ENCODE results near the gene SMYD2.

The SMYD2 gene

DNA sequence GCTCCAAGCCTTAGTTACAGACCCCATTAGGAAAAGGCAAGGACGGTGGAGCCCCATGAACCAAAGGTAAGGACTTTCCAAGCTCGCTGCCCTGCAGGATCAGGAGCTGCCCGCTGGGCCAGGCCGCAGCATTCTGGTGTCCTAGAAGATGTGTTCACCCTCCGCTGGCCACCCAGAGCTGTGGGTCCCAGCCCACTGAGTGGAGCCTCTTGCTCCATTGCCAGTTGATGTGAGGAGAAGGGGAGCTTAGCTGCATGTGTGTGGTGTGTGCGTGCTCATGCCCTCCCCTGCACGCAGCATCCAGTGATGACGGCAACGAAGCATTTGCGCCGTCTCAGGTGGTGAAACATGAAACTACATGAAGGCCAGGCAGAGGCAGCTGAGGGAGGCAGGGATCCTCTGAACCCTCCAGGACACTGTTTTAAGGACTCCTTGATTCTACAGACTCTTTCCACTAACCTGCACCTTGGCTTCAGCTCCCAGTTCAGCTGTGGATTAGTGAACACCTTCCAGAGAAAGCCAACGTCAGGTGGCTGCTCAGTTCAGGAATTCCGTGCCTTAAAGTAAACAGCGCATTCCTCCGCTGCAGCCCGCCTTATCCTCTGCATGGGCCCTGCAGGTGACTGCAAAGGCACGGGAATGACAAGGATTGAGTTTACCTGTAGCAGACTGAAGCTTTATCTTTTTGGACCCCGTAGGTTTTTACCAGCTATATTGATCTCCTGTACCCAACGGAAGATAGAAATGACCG is 48.7 kb downstream of the SMYD2 start:
- no peak for DNase-seq (ENCODE audit: low read depth)

- no peak for DNase-seq (ENCODE audit: low read depth)
These were observed 49.3 kb downstream of the SMYD2 start for GRCh38 chr1:214330222-214330621.

DNA sequence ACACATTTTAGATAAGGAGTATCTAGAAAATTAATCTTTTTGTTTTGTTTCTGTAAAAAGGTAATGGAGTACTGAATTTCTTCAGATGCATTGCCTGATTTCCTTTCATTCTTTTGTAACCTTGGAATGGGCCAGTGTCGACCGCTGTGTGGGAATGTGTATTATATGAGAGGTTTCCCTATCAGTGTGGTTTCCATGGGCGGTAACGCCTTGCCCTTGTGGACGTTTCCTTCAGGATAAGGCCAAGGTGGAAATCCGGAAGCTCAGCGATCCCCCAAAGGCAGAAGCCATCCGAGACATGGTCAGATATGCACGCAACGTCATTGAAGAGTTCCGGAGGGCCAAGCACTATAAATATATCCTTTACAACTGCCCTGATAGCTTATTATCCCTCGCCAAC is 49.8 kb downstream of the SMYD2 start:
- DNase-seq (ENCODE audit: low read depth), result no peak

DNA sequence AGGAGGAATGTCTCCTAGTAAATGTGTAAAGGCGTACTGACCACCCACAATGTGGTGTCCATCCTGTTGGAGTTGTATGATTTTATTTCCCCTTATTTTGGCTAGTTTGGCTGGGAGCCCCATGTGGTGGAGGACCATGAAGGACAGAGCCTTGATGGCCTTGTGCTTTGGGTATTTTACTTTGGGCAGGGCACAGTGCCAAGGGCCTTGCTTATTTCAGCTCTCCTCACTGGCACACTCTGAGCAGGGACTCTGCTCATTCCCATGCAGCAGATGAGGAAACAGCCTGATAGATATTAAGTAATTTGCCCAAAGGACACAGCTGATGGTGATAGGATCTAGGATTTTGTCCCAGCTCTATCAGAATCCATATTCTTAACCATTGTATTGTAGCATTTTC is 50.2 kb downstream of the SMYD2 start:
- no peak for DNase-seq (ENCODE audit: low read depth)

GRCh38 chr1:214331827-214332423 is 51.0 kb downstream of the SMYD2 start:
- no peak for DNase-seq (ENCODE audit: low read depth)

DNA sequence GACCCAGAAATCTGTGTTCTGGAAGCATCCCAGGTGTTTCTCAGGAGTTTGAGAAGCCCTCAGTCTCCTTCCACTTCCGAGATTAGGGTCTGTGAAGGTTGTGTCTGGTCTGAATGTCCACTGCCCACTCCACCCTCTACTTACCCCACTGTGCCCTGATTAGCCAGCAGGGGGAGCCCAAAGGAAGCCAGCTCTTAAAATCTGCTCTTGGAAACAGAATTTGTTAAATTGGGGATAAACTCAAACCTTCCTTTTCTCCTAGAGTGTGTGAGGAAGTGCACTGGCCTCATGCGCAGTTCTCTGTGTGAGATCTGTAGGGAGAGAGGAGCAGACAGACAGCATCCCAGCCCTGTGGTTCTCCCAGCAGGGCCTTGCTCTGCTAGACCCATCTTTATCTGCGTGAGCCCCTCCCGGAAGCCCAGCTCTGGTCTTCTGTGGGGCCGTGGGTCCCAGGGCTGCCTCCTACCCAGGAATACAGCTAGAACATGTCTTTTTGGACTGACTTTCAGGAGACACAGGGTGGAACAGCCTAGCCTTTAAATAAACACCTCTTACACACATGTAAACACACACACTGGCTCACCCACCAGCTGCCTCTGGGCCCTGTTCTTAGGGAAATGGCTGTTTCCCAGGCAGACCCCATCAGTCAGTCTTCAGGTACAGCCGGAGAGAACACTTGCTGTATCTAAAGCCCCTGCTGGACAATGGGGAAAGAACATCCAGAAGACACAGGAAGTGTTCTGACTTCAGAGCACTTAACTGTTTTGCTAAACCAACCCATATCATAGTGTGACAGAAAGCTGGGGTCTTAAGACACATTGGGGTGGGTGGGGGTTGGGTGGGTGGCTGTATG is 52.2 kb downstream of the SMYD2 start:
- DNase-seq (ENCODE audit: low read depth), result peak; percentile 29

GRCh38 chr1:214335567-214335966 is 54.6 kb downstream of the SMYD2 start:
- no peak for DNase-seq (ENCODE audit: low read depth)

- no peak for DNase-seq (ENCODE audit: low read depth)
These were observed 56.1 kb downstream of the SMYD2 start for GRCh38 chr1:214337015-214337414.

DNA sequence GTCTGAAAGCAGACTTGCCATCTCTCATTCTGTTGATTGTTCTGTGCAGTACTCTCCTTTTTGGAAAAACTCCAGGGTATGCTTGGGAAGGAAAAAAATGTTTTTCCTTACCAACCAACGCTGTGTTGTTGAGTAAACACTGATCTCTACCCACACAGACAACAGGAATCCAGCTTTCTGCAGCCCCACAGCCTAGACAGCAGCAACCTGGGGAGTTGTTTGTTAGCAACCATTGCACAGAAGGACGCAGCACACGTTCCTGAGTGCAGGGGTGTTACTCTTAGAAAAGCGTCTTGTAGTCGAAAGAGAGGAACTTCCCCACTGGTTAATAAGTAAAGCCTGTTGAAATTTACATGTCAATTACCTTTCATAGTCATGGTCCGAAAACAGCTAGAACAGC is 56.6 kb downstream of the SMYD2 start:
- DNase-seq (ENCODE audit: low read depth), result no peak

GRCh38 chr1:214338212-214338611 is 57.3 kb downstream of the SMYD2 start:
- no peak for DNase-seq (ENCODE audit: low read depth)

- DNase-seq (ENCODE audit: low read depth), result no peak
These were observed 60.5 kb downstream of the SMYD2 start for GRCh38 chr1:214341459-214341858.

DNA sequence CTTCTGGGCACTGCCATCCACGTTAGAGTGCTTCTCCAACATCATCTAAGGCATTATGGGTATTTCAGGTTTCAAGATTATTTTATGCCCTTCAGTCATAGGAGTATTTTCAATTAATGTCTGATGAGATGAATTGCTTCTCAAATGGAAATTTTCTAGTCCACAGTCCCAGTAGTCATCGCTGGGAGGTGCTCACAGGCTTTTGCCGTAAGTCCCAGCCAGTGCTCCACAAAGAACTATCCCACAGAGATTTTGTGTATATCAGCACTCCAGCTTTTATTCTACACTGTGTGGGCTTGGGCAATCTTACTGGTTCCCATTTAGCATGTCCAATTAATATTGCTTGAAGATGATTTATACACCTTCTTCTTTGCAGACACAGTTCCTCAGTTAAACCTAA is 61.0 kb downstream of the SMYD2 start:
- DNase-seq (ENCODE audit: low read depth), result no peak

- no peak for DNase-seq (ENCODE audit: low read depth)
These were observed 61.6 kb downstream of the SMYD2 start for GRCh38 chr1:214342525-214342924.

DNA sequence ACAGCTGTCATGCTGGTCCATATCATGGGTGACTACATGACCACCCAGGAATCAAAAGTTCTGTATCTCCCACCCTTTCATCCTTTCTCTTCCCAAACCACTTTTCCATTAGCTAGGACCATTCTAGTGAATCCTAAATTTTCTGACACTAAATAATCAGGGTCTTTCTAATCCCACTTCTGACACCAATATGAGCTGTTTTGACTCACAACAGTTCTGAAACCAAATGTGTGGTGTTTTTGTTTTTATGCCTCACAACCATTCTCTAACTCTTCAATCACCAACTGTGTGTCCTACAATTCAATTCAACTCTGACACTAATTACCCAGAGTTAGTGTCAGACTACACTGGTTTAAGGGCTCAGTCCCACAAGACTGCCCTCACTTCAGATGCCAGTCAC is 63.9 kb downstream of the SMYD2 start:
- DNase-seq (ENCODE audit: low read depth), result no peak

DNA sequence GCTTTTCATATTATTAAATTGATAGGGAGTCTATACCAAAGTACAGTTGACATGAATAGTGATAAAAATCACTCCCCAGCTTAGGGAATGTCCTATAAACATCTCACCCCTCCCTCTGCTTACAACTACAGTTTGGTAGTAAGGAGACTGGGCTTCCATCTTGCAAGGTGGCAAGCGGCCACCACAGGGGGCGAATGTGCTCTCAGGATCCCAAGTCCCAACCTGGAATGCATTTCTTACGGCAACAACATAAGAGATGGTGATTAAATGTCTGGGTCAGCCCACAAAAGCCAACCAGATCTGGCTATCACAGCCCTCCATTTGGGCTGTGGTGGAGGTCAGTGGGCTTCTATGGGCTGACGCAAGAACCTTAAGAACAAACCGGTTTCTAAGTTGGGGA is 68.0 kb downstream of the SMYD2 start:
- DNase-seq (ENCODE audit: low read depth), result no peak

- DNase-seq (ENCODE audit: low read depth), result no peak
These were observed 68.8 kb downstream of the SMYD2 start for GRCh38 chr1:214349781-214350180.

GRCh38 chr1:214351551-214352277 is 70.8 kb downstream of the SMYD2 start:
- no peak for DNase-seq (ENCODE audit: low read depth)

DNA sequence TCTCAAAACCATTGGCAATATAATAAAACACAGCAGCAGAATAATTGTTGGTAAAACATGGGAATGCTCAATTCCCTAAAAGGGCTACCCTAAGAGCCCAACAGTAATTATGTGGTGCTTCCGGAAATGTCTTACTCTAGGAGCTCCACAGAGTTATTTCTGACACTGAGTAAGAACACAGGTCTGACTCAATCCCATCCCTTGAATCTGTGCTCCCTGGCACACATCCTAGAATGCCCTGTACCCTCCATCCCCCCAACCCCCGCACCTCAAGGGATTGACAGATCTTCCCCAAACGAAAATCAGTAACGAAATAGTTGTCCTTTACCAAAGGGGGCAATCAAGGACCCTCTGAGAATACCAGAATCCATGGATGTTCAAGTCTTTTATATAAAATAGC is 71.9 kb downstream of the SMYD2 start:
- DNase-seq (ENCODE audit: low read depth), result no peak

GRCh38 chr1:214354440-214355148 is 73.6 kb downstream of the SMYD2 start:
- DNase-seq (ENCODE audit: low read depth), result no peak

GRCh38 chr1:214360116-214360515 is 79.2 kb downstream of the SMYD2 start:
- DNase-seq (ENCODE audit: low read depth), result no peak

- DNase-seq (ENCODE audit: low read depth), result no peak
These were observed 79.7 kb downstream of the SMYD2 start for GRCh38 chr1:214360525-214361164.

Data from HS-5 (cell line).